Heart left ventricle (tissue), 16 donors: ENCODE data around the gene CCL2. TPM values are rescaled to one million over a fixed set of nuclear protein-coding genes. Genes with fewer than 3 reads are reported as not detected.

ENCODE experiments used
- ATAC-seq, 4 donors: fragments of 200-7000 bp; cut with Tn5 transposase; one replicate each; pipeline ENCODE4 v1.9.1; 2020 to 2022; ENCODE audit warnings: moderate library complexity in 4 of 4, mild to moderate bottlenecking in 3 of 4, moderate number of reproducible peaks in 1 of 4
- DNase-seq, 5 donors: peaks; one replicate each; pipeline ENCODE4 v3.0.0-alpha.2; 2020
- H3K27ac ChIP-seq, 12 donors: fragments of 200-600 bp; sonication (generic) in 4 of 12; one replicate each; pipeline versions ENCODE4 v1.5.0 to v1.8.0; 2016 to 2022; ENCODE audit warnings: mild to moderate bottlenecking in 2 of 12
- H3K27me3 ChIP-seq, 9 donors: fragments of 200-600 bp; sonication (generic) in 2 of 9; one replicate each; pipeline versions ENCODE4 v1.5.1 to v1.8.0; 2016 to 2022; ENCODE audit warnings: mild to moderate bottlenecking in 3 of 9
- H3K36me3 ChIP-seq, 9 donors: fragments of 200-600 bp; sonication (generic) in 2 of 9; one replicate each; pipeline versions ENCODE4 v1.5.0 to v1.8.0; 2018 to 2022; ENCODE audit warnings: mild to moderate bottlenecking in 2 of 9
- H3K4me1 ChIP-seq, 12 donors: fragments of 200-600 bp; sonication (generic) in 4 of 12; one replicate each; pipeline versions ENCODE4 v1.5.0 to v1.8.0; 2016 to 2022; ENCODE audit warnings: mild to moderate bottlenecking in 3 of 12
- H3K4me3 ChIP-seq, 12 donors: fragments of 200-600 bp; sonication (generic) in 4 of 12; one replicate each; pipeline versions ENCODE4 v1.5.0 to v1.8.0; 2017 to 2022; ENCODE audit warnings: mild to moderate bottlenecking in 9 of 12, moderate library complexity in 4 of 12
- H3K9me3 ChIP-seq, 12 donors: fragments of 200-600 bp; sonication (generic) in 4 of 12; one replicate each; pipeline versions ENCODE4 v1.5.0 to v1.8.0; 2016 to 2022; ENCODE audit warnings: mild to moderate bottlenecking in 1 of 12
- POLR2A ChIP-seq, 2 donors: fragments of 450-650 bp; IDR thresholded peaks; one replicate each; pipeline ENCODE4 v1.6.1; 2017; ENCODE audit warnings: antibody characterized with exemption in 2 of 2, mild to moderate bottlenecking in 2 of 2, moderate library complexity in 2 of 2
- WGBS, 4 donors: extraction: QIAGEN DNeasy Blood & Tissue Kit in 2 of 4; methylation state at CpG; one replicate each; pipeline versions ENCODE4 v1.1.5 to v1.1.7; 2013 to 2018; 5-methylcytosine and 5-hydroxymethylcytosine counted together
- intact Hi-C, 10 donors: fragments of 100-400 bp; cut with DNase I; formaldehyde crosslinking; loops; one replicate each; pipeline versions ENCODE4 v1.11.1 to v1.14.2; 2022
- polyA plus RNA-seq, 2 donors: library from polyadenylated mRNA; stranded (reverse); fragments of 200-250 nt; gene quantifications; one replicate each; pipeline ENCODE4 v1.2.3, GENCODE V29; 2013
- total RNA-seq, 9 donors: library from RNA; depleted of rRNA in 2 of 9; stranded (reverse); fragments of >200 nt in 2 of 9; fragmentation: NEBNext Ultra II Directional in 3 of 9; extraction: Animal tissue kit (Norgen Biotek cat#: 25700) in 3 of 9; gene quantifications; one replicate each; pipeline versions ENCODE4 v1.1.0 to v1.2.4, GENCODE V29; 2016 to 2023
- TF ChIP-seq, protein P1 (sequence below), 12 donors: fragments of 200-600 bp; sonication (generic) in 4 of 12; IDR thresholded peaks; one replicate each; pipeline versions ENCODE4 v1.5.0 to v1.8.0; 2018 to 2022; ENCODE audit warnings: antibody characterized with exemption in 12 of 12, mild to moderate bottlenecking in 5 of 12
- donor health status: ischemic (EF 13 %, LVEDD 7.1; RV severe dilation, severe dysfunction).
- donor health status: healthy with polysubstance abuse.
- donor health status: DM: no; HTN: yes; CAD: no.
- donor health status: DM: no; HTN: no; CAD: no.
- donor health status: ischemic (EF 25% LVEDD 6.9; RV normal size, moderate dysfunction).
- donor health status: ischemic (EF 25% LVEDD 5.7; RV mildly dilated, moderate dysfunction).
- donor health status: healthy.
- donor health status: DM: yes; HTN: yes; CAD: no.
- donor health status: ischemic (EF 35%, LVEDD 5.7; RV mildly dilated, moderate dysfunction).
- donor health status: nonischemic (EF 11% LVEDD 7.7; RV severe dilation, severe dysfunction).
- donor health status: DM: yes; HTN: yes; CAD: no.
- donor health status: PGD.
- donor health status: ischemic (EF 29% LVEDD 5.4; RV normal size, mild dysfunction).
- donor health status: nonischemic (EF 23%, LVEDD 6.1; RV moderate dilation, normal function).

Gene CCL2
- total and polyA plus RNA-seq, 11 donors, result 11.8 to 512 (median 43.9) TPM

DNA sequence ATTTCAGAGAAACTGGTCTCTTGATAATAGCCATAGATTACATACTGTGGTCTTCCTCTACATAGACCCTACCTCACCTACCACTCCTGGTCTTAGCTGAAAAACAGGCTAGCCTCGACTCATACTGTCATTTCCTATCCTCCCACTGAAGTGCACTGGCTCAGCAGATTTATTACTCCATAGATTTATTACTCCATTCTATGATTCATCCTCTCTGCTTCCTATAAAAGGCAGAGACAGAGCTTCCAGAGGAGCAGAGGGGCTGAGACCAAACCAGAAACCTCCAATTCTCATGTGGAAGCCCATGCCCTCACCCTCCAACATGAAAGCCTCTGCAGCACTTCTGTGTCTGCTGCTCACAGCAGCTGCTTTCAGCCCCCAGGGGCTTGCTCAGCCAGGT, 14.9 kb downstream of the CCL2 start, which contains the start of gene CCL7:
Gene CCL7, plus strand, starts transcription at position 253 of the 400 bp plus-strand sequence. Its CDS starts 70 bp downstream, at position 323.
- Histone ChIP-seq H3K27ac (no peak within 1 kb of the TSS), H3K36me3 (no peaks in the 10 kb centered on the region), H3K27me3 (peaks cover 0 to 4% (median 0%) of the 10 kb centered on the region in 9 donors), H3K4me1 (peaks cover 0 to 8% (median 0%) of the 10 kb centered on the region in 12 donors), H3K9me3 (no peaks in the 10 kb centered on the region), H3K4me3 (no peak within 1 kb of the TSS)
- no peak for TF ChIP-seq POLR2A (IDR thresholded peaks at IDR 0.05)
- TF ChIP-seq, protein P1, sequence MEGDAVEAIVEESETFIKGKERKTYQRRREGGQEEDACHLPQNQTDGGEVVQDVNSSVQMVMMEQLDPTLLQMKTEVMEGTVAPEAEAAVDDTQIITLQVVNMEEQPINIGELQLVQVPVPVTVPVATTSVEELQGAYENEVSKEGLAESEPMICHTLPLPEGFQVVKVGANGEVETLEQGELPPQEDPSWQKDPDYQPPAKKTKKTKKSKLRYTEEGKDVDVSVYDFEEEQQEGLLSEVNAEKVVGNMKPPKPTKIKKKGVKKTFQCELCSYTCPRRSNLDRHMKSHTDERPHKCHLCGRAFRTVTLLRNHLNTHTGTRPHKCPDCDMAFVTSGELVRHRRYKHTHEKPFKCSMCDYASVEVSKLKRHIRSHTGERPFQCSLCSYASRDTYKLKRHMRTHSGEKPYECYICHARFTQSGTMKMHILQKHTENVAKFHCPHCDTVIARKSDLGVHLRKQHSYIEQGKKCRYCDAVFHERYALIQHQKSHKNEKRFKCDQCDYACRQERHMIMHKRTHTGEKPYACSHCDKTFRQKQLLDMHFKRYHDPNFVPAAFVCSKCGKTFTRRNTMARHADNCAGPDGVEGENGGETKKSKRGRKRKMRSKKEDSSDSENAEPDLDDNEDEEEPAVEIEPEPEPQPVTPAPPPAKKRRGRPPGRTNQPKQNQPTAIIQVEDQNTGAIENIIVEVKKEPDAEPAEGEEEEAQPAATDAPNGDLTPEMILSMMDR (IDR thresholded peaks at IDR 0.05), result no peak
- ATAC-seq (no peak), DNase-seq (no peak)
- 48 to 63% (median 57%) methylated on average over 1 of the region's 1 CpG for WGBS, 4 donors
- intact Hi-C loops, result no loop called here

DNA sequence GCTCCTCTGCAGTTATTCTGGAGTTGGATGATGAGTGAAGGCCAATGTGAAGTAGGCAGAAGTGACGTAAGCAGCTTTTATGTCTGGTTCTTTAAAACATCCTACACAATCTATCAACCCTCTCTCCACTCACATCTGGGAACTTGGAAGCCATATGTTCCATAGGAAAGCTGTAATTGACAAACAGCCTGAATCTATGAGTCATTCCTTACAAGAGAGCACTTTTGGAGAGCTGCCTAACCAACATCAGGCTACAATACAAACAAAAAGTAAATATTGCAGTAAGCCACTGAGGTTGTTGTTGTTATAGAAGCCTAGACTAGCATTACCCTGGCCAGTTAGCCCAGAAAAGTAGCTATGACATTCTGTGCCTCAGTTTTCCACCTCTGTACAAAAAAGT, 20.8 kb downstream of the CCL2 start:
- WGBS, 4 donors, result 0 to 35% (median 18%) methylated on average over 1 of the region's 1 CpG
- Histone ChIP-seq H3K4me1 (peaks cover 0 to 12% (median 0%) of the 10 kb centered on the region in 12 donors), H3K9me3 (no peaks in the 10 kb centered on the region), H3K27me3 (peaks cover 0 to 4% (median 0%) of the 10 kb centered on the region in 9 donors), H3K27ac (no peak overlapping the region), H3K4me3 (no peak overlapping the region), H3K36me3 (no peaks in the 10 kb centered on the region)
- DNase-seq (no peak), ATAC-seq (no peak)
- TF ChIP-seq POLR2A (IDR thresholded peaks at IDR 0.05), result no peak
- TF ChIP-seq, protein P1 (IDR thresholded peaks at IDR 0.05), result no peak
- intact Hi-C loops, result no loop called here

DNA sequence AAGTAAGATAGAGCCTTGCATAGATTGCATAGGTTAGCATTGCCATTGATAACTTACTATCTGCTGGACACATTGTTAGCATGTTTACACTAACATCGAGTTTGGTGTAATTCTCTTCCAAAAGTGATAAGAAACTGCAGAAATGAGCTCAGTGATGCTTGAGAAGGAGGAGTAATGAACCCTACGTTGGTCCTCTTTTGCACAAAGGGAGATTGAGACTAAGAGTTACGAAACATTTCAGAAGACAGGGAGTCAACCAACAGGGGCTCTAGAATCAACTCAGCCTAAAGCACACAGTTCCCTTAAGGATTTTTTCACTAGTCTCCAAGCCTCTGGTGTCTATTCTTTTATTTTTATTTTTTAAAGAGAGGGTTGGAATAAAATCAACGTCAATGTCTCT, 21.7 kb downstream of the CCL2 start:
- ATAC-seq (no peak), DNase-seq (no peak)
- no peak overlapping the region for H3K4me3 ChIP-seq
- TF ChIP-seq, protein P1 (IDR thresholded peaks at IDR 0.05), result no peak
- no peak for TF ChIP-seq POLR2A (IDR thresholded peaks at IDR 0.05)
- peaks cover 0 to 12% (median 0%) of the 10 kb centered on the region in 12 donors for H3K4me1 ChIP-seq
- intact Hi-C loops, result no loop called here
- peaks cover 0 to 2% (median 0%) of the 10 kb centered on the region in 9 donors for H3K27me3 ChIP-seq
- no peak overlapping the region for H3K27ac ChIP-seq
- no peaks in the 10 kb centered on the region for H3K36me3 ChIP-seq
- H3K9me3 ChIP-seq, result peaks cover 0 to 4% (median 0%) of the 10 kb centered on the region in 12 donors
- 60 to 71% (median 65%) methylated on average over 4 of the region's 4 CpGs for WGBS, 4 donors

DNA sequence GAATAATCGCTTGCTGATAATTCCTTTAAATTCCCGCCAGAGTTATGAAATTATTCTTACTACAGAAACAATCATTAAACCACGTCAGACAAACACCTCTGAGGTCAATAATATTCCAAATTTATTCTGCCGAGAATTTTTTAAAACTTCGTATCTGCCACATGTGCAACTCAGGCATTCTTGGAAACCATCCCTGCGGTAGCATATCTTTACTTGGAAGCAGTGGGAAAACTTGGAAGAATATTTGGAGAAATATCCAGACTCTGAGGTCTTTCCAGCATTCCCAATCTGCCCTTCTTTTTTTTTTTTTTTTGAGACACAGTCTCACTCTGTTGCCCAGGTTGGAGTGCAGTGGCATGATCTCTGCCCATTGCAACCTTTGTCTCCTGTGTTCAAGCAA, 28.5 kb downstream of the CCL2 start:
- peaks cover 0 to 2% (median 0%) of the 10 kb centered on the region in 9 donors for H3K27me3 ChIP-seq
- intact Hi-C loops, result no loop called here
- ATAC-seq (peak in 2 of 4 donors; percentile 20 to 41), DNase-seq (no peak)
- H3K36me3 ChIP-seq, result no peaks in the 10 kb centered on the region
- no peak overlapping the region for H3K4me3 ChIP-seq
- H3K9me3 ChIP-seq, result peaks cover 0 to 4% (median 0%) of the 10 kb centered on the region in 12 donors
- WGBS, 4 donors, result 65 to 76% (median 69%) methylated on average over 6 of the region's 6 CpGs
- TF ChIP-seq, protein P1 (IDR thresholded peaks at IDR 0.05), result no peak
- TF ChIP-seq POLR2A (IDR thresholded peaks at IDR 0.05), result no peak
- peaks cover 0 to 24% (median 4%) of the 10 kb centered on the region in 12 donors for H3K4me1 ChIP-seq
- peak overlapping the region in 2 of 12 donors; percentile 33 to 46 for H3K27ac ChIP-seq
